Loucy (cell line): ENCODE measurements around the gene TOP3A.

ENCODE experiments used
- H2AFZ ChIP-seq: fragments of 200-600 bp; sonication (generic); 2 replicates; pipeline ENCODE4 v1.6.0; 2016; ENCODE audit warnings: antibody characterized with exemption, mild to moderate bottlenecking, low read length, moderate library complexity
- H3F3A ChIP-seq: fragments of 200-600 bp; 2 replicates; pipeline ENCODE4 v1.6.0; 2016; ENCODE audit warnings: antibody characterized with exemption, low read depth, mild to moderate bottlenecking
- H3K27me3 ChIP-seq: fragments of 200-600 bp; sonication (generic); 2 replicates; pipeline ENCODE4 v1.6.1; 2014; ENCODE audit warnings: low read length, mild to moderate bottlenecking; ENCODE audit not compliant: insufficient read depth, poor library complexity, severe bottlenecking
- H3K36me3 ChIP-seq: fragments of 200-600 bp; sonication (generic); 2 replicates; pipeline ENCODE4 v1.6.1; 2016; ENCODE audit warnings: low read length; ENCODE audit not compliant: insufficient read depth
- H3K4me1 ChIP-seq: fragments of 200-600 bp; sonication (generic); 2 replicates; pipeline ENCODE4 v1.5.1; 2014; ENCODE audit warnings: low read length, mild to moderate bottlenecking; ENCODE audit not compliant: insufficient read depth, poor library complexity, severe bottlenecking
- H3K4me2 ChIP-seq: fragments of 200-600 bp; sonication (generic); 2 replicates; pipeline ENCODE4 v1.6.0; 2014; ENCODE audit warnings: antibody characterized with exemption, low read length, low read depth, mild to moderate bottlenecking; ENCODE audit not compliant: poor library complexity, severe bottlenecking
- H3K4me3 ChIP-seq: fragments of 200-600 bp; sonication (generic); 2 replicates; pipeline ENCODE4 v1.5.1; 2014; ENCODE audit warnings: low read length, mild to moderate bottlenecking, mixed read lengths; ENCODE audit not compliant: poor library complexity, severe bottlenecking
- H3K79me2 ChIP-seq: fragments of 200-600 bp; sonication (generic); 2 replicates; pipeline ENCODE4 v1.6.1; 2014; ENCODE audit warnings: low read length; ENCODE audit not compliant: insufficient read depth
- H3K9ac ChIP-seq: fragments of 200-600 bp; sonication (generic); 2 replicates; pipeline ENCODE4 v1.6.0; 2014; ENCODE audit warnings: mild to moderate bottlenecking, low read depth, low read length, moderate library complexity; ENCODE audit not compliant: poor library complexity, severe bottlenecking
- H3K9me2 ChIP-seq: fragments of 200-600 bp; sonication (generic); replicated peaks from 2 replicates; pipeline ENCODE4 v1.6.1; 2016; ENCODE audit warnings: low read depth, low read length, mixed read lengths
- H3K9me3 ChIP-seq: fragments of 200-600 bp; sonication (generic); 2 replicates; pipeline ENCODE4 v1.6.1; 2014; ENCODE audit warnings: mild to moderate bottlenecking, antibody characterized with exemption, low read length, low read depth; ENCODE audit not compliant: insufficient read depth
- H4K20me1 ChIP-seq: fragments of 200-600 bp; sonication (generic); 2 replicates; pipeline ENCODE4 v1.6.0; 2014; ENCODE audit warnings: antibody characterized with exemption, low read length, mild to moderate bottlenecking; ENCODE audit not compliant: insufficient read depth, poor library complexity, severe bottlenecking
- EZH2phosphoT487 ChIP-seq: fragments of 200-600 bp; IDR thresholded peaks from 2 replicates; pipeline ENCODE4 v1.6.1; 2018; ENCODE audit warnings: antibody characterized with exemption, mild to moderate bottlenecking, moderate library complexity, borderline replicate concordance
- TF ChIP-seq, protein P1 (sequence below): fragments of 200-600 bp; sonication (generic); conservative IDR thresholded peaks from 2 replicates; pipeline ENCODE4 v1.5.1; 2014; ENCODE audit warnings: mild to moderate bottlenecking, antibody characterized with exemption, low read length

The TOP3A gene

GRCh38 chr17:18322522-18322921 lies 7.7 kb upstream of the TOP3A start:
- Histone ChIP-seq H3K9me3 (no peaks in the 10 kb centered on the region), H3K4me3 (no peak overlapping the region), H3K27me3 (no peaks in the 10 kb centered on the region), H3K4me1 (peaks cover 7% of the 10 kb centered on the region), H3K9ac (no peak overlapping the region), H3K36me3 (peaks cover 4% of the 10 kb centered on the region; the same call in 1 of the 2 replicates), H2AFZ (no peak overlapping the region), H3K79me2 (peaks cover 19% of the 10 kb centered on the region; the same call in 1 of the 2 replicates), H3K4me2 (no peak overlapping the region), H3K9me2 (no peaks in the 10 kb centered on the region), H4K20me1 (peaks cover 12% of the 10 kb centered on the region), H3F3A (no peaks in the 10 kb centered on the region)
- TF ChIP-seq, protein P1, sequence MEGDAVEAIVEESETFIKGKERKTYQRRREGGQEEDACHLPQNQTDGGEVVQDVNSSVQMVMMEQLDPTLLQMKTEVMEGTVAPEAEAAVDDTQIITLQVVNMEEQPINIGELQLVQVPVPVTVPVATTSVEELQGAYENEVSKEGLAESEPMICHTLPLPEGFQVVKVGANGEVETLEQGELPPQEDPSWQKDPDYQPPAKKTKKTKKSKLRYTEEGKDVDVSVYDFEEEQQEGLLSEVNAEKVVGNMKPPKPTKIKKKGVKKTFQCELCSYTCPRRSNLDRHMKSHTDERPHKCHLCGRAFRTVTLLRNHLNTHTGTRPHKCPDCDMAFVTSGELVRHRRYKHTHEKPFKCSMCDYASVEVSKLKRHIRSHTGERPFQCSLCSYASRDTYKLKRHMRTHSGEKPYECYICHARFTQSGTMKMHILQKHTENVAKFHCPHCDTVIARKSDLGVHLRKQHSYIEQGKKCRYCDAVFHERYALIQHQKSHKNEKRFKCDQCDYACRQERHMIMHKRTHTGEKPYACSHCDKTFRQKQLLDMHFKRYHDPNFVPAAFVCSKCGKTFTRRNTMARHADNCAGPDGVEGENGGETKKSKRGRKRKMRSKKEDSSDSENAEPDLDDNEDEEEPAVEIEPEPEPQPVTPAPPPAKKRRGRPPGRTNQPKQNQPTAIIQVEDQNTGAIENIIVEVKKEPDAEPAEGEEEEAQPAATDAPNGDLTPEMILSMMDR = no peak

- no peak for TF ChIP-seq EZH2phosphoT487
- TF ChIP-seq, protein P1 = peak; percentile 53
These were observed 6.5 kb upstream of the TOP3A start for GRCh38 chr17:18321309-18321708.

GRCh38 chr17:18320301-18320700 lies 5.5 kb upstream of the TOP3A start:
- no peak overlapping the region for H2AFZ ChIP-seq
- H3K9ac ChIP-seq = no peak overlapping the region
- no peak overlapping the region for H3K4me3 ChIP-seq
- H3F3A ChIP-seq = no peaks in the 10 kb centered on the region
- no peaks in the 10 kb centered on the region for H3K9me2 ChIP-seq
- peaks cover 15% of the 10 kb centered on the region for H4K20me1 ChIP-seq
- no peaks in the 10 kb centered on the region for H3K9me3 ChIP-seq
- TF ChIP-seq EZH2phosphoT487 = no peak
- TF ChIP-seq, protein P1 = no peak
- no peaks in the 10 kb centered on the region for H3K36me3 ChIP-seq
- peaks cover 41% of the 10 kb centered on the region for H3K79me2 ChIP-seq
- H3K4me1 ChIP-seq = peaks cover 24% of the 10 kb centered on the region
- no peaks in the 10 kb centered on the region for H3K27me3 ChIP-seq
- peak overlapping the region; percentile 39 for H3K4me2 ChIP-seq

More at GRCh38 chr17:18321309-18321708, 6.5 kb upstream of the TOP3A start:
- no peak overlapping the region for H3K4me3 ChIP-seq
- peaks cover 16% of the 10 kb centered on the region for H3K4me1 ChIP-seq
- peaks cover 15% of the 10 kb centered on the region for H4K20me1 ChIP-seq
- H3F3A ChIP-seq = no peaks in the 10 kb centered on the region
- no peaks in the 10 kb centered on the region for H3K9me2 ChIP-seq
- peaks cover 31% of the 10 kb centered on the region for H3K79me2 ChIP-seq
- H2AFZ ChIP-seq = no peak overlapping the region
- no peaks in the 10 kb centered on the region for H3K27me3 ChIP-seq
- no peaks in the 10 kb centered on the region for H3K9me3 ChIP-seq
- H3K9ac ChIP-seq = no peak overlapping the region
- H3K36me3 ChIP-seq = no peaks in the 10 kb centered on the region
- H3K4me2 ChIP-seq = no peak overlapping the region
